Suprapubic skin (tissue), 4 donors: Measurements from ENCODE around the gene YWHAH. TPM values are rescaled to one million over a fixed set of nuclear protein-coding genes. Genes with fewer than 3 reads are reported as not detected.

ENCODE experiments used
- DNase-seq, 2 donors: peaks; one replicate each; pipeline ENCODE4 v3.0.0-alpha.2; 2019; ENCODE audit warnings: low spot score in 2 of 2
- H3K27ac ChIP-seq: fragments of 200-600 bp; sonication (generic); one replicate; pipeline ENCODE4 v1.5.1; 2019
- H3K27me3 ChIP-seq: fragments of 200-600 bp; sonication (generic); one replicate; pipeline ENCODE4 v1.5.1; 2019
- H3K36me3 ChIP-seq: fragments of 200-600 bp; sonication (generic); one replicate; pipeline ENCODE4 v1.5.1; 2019
- H3K4me1 ChIP-seq: fragments of 200-600 bp; sonication (generic); one replicate; pipeline ENCODE4 v1.5.1; 2019
- H3K4me3 ChIP-seq: fragments of 200-600 bp; sonication (generic); one replicate; pipeline ENCODE4 v1.5.1; 2019; ENCODE audit warnings: mild to moderate bottlenecking
- H3K9me3 ChIP-seq: fragments of 200-600 bp; sonication (generic); one replicate; pipeline ENCODE4 v1.5.1; 2019
- EP300 ChIP-seq: sonication (generic); formaldehyde crosslinking; IDR thresholded peaks from one replicate; pipeline ENCODE4 v1.6.1; 2017; ENCODE audit warnings: antibody characterized with exemption
- POLR2A ChIP-seq, 2 donors: fragments of 450-650 bp; IDR thresholded peaks; one replicate each; pipeline ENCODE4 v1.6.1; 2017; ENCODE audit warnings: antibody characterized with exemption in 2 of 2, mild to moderate bottlenecking in 2 of 2, moderate library complexity in 2 of 2
- POLR2AphosphoS5 ChIP-seq, 3 donors: sonication (generic); formaldehyde crosslinking; IDR thresholded peaks; one replicate each; pipeline ENCODE4 v1.6.1; 2017; ENCODE audit warnings: antibody characterized with exemption in 3 of 3
- WGBS: methylation state at CpG from one replicate; pipeline ENCODE4 v1.1.5; 2018; 5-methylcytosine and 5-hydroxymethylcytosine counted together
- total RNA-seq, 4 donors: library from RNA; depleted of rRNA; stranded (reverse); fragments of >200 nt; gene quantifications; one replicate each; pipeline ENCODE4 v1.1.0, GENCODE V29; 2016
- TF ChIP-seq, protein P1 (sequence below), 2 donors: fragments of 200-600 bp in 1 of 2; fragments of 450-650 bp in 1 of 2; sonication (generic) in 1 of 2; IDR thresholded peaks; one replicate each; pipeline ENCODE4 v1.5.1; 2016 to 2019; ENCODE audit warnings: antibody characterized with exemption in 2 of 2, mild to moderate bottlenecking in 1 of 2, moderate library complexity in 1 of 2

Gene YWHAH
- total RNA-seq, 4 donors from 2014 or later, result 52.9 to 76.6 (median 66.4) TPM

DNA sequence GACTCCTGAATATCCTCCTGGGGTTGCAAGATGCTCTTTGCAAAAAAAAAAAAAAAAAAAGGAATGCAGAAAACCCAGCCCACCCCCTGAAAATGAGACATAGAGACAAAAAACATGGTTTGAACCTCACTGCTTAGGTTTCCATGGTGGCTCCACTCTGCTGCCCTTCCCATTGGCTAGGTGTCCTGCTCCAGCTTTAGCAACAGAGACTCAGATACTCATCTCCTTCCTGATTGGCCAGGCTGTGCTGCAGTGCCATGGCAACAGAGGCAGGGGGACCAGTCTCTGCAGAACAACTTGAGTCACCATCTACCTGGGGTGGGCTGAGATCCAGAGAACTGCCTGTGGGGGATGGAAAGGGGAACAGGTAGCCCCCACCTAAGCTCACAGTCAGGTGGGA, 17.4 kb upstream of the YWHAH start:
- H3K9me3 ChIP-seq, result no peaks in the 10 kb centered on the region
- H3K27me3 ChIP-seq, result no peaks in the 10 kb centered on the region
- no peaks in the 10 kb centered on the region for H3K36me3 ChIP-seq
- no peak for DNase-seq
- H3K27ac ChIP-seq, result no peak overlapping the region
- H3K4me1 ChIP-seq, result no peaks in the 10 kb centered on the region
- H3K4me3 ChIP-seq, result no peak overlapping the region
- TF ChIP-seq, protein P1, sequence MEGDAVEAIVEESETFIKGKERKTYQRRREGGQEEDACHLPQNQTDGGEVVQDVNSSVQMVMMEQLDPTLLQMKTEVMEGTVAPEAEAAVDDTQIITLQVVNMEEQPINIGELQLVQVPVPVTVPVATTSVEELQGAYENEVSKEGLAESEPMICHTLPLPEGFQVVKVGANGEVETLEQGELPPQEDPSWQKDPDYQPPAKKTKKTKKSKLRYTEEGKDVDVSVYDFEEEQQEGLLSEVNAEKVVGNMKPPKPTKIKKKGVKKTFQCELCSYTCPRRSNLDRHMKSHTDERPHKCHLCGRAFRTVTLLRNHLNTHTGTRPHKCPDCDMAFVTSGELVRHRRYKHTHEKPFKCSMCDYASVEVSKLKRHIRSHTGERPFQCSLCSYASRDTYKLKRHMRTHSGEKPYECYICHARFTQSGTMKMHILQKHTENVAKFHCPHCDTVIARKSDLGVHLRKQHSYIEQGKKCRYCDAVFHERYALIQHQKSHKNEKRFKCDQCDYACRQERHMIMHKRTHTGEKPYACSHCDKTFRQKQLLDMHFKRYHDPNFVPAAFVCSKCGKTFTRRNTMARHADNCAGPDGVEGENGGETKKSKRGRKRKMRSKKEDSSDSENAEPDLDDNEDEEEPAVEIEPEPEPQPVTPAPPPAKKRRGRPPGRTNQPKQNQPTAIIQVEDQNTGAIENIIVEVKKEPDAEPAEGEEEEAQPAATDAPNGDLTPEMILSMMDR (IDR thresholded peaks at IDR 0.05), result no peak
- TF ChIP-seq EP300, result no peak
- TF ChIP-seq POLR2A (IDR thresholded peaks at IDR 0.05), result no peak
- no peak for TF ChIP-seq POLR2AphosphoS5 (IDR thresholded peaks at IDR 0.05)

DNA sequence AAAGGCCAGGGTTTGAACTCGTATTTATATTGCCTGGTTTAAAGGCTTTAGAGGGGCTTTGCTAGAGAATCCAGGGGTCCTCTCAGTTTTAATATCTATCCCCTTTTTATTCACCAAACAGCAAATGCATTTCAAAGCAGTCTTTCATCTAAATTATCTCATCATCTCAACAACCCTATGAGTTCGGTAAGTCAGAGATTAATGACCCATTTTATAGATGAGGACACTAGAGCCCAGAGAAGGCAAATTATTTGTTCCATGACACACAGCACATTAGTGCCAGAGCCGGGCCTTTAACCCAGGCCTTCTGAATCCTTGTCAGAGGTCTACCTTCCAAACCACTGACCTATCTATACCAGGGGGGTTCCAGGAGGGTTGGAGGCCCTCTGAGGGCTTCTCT, 16.8 kb upstream of the YWHAH start:
- no peak overlapping the region for H3K27ac ChIP-seq
- TF ChIP-seq, protein P1 (IDR thresholded peaks at IDR 0.05), result no peak
- TF ChIP-seq POLR2A (IDR thresholded peaks at IDR 0.05) (no peak), POLR2AphosphoS5 (IDR thresholded peaks at IDR 0.05) (no peak), EP300 (no peak)
- no peaks in the 10 kb centered on the region for H3K36me3 ChIP-seq
- no peaks in the 10 kb centered on the region for H3K9me3 ChIP-seq
- no peak overlapping the region for H3K4me3 ChIP-seq
- WGBS, result 82% methylated on average over 3 of the region's 3 CpGs
- no peaks in the 10 kb centered on the region for H3K27me3 ChIP-seq
- no peaks in the 10 kb centered on the region for H3K4me1 ChIP-seq
- DNase-seq, result no peak

DNA sequence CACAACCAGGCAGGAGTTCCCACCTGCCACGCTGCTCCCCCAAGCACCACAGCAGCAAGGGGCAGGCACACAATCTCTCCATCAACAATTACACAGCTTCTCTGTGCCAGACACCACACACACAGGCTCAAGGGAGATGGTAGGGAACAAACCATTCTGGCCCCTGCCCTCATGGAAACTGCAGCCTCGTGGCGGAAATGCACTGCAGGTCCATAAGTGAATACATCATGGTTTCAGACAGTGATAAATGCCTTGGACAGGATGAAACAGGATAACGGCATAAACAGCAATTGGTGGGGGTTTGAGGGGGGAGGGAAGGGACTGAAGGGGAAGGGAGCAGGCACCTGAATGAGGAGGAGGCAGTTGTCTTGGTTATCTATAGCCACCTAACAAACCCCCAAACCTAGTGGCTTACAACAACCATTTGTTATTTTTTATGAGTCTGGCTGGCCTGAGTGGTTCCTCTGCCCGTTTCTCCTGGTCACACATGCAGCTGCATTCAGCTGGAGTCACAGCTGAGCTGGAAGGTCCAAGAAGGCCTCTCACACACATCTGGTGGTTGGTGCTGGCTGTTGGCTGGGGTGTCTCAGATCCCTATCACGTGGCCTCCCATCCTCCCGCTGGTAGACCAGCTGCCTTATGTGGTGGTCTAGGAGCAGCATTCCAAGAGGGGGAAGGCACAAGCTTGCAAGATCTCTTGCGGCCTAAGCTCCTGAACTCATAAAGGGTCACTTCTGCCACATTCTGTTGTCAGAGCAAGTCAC, 15.0 kb upstream of the YWHAH start:
- H3K36me3 ChIP-seq, result no peaks in the 10 kb centered on the region
- no peak overlapping the region for H3K4me3 ChIP-seq
- no peak for DNase-seq
- no peaks in the 10 kb centered on the region for H3K27me3 ChIP-seq
- 50% methylated on average over 8 of the region's 8 CpGs for WGBS
- no peak overlapping the region for H3K27ac ChIP-seq
- TF ChIP-seq POLR2AphosphoS5 (IDR thresholded peaks at IDR 0.05) (no peak), EP300 (no peak), POLR2A (IDR thresholded peaks at IDR 0.05) (no peak)
- TF ChIP-seq, protein P1 (IDR thresholded peaks at IDR 0.05), result no peak
- H3K4me1 ChIP-seq, result no peaks in the 10 kb centered on the region
- no peaks in the 10 kb centered on the region for H3K9me3 ChIP-seq

DNA sequence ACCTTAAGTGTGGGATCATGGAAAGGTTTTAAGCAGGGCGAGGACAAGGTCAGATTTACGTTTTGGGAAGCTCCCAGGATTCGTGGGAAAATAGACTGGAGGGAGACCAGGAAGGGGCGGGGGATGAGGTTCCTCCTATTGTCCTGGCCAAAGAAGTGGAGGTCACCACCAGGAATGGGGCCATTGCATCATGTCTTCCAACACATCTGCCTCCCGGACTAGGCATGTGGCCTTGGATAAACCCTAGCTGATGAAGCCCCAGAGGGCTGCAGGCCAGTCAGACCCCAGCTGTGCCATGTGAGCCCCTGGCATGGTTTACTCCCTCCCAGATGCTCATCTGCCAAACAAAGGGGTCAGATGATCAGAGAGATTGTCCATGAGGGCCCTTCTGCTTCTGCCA, 11.5 kb upstream of the YWHAH start:
- TF ChIP-seq EP300 (no peak), POLR2AphosphoS5 (IDR thresholded peaks at IDR 0.05) (no peak), POLR2A (IDR thresholded peaks at IDR 0.05) (no peak)
- TF ChIP-seq, protein P1 (IDR thresholded peaks at IDR 0.05), result no peak
- Histone ChIP-seq H3K4me1 (no peaks in the 10 kb centered on the region), H3K9me3 (no peaks in the 10 kb centered on the region), H3K36me3 (no peaks in the 10 kb centered on the region), H3K27ac (no peak overlapping the region), H3K4me3 (no peak overlapping the region), H3K27me3 (no peaks in the 10 kb centered on the region)
- WGBS, result 59% methylated on average over 5 of the region's 5 CpGs
- DNase-seq, result no peak

DNA sequence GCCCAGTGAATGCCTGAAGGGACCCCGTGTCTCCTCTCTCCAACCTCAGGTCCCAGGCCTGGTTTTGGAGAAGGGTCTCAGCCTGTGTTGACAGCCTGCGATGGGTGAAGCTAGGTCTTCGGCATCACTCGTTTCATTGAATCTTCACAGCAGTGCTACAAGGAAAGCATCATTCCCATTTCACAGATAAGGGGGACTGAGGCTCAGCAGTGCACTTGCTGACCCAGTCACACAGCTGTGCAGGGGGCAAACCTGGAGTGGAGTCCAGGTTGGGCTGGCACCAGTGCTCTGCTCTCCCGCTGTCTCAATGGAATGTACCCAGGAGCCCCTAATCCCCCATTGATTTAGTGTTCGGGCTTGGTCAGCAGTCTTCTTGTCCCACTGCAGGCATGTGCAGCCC, 10.9 kb upstream of the YWHAH start:
- H3K4me3 ChIP-seq, result no peak overlapping the region
- H3K36me3 ChIP-seq, result no peaks in the 10 kb centered on the region
- 97% methylated on average over 5 of the region's 6 CpGs for WGBS
- H3K27ac ChIP-seq, result no peak overlapping the region
- H3K27me3 ChIP-seq, result no peaks in the 10 kb centered on the region
- no peaks in the 10 kb centered on the region for H3K9me3 ChIP-seq
- TF ChIP-seq POLR2AphosphoS5 (IDR thresholded peaks at IDR 0.05) (no peak), EP300 (no peak), POLR2A (IDR thresholded peaks at IDR 0.05) (no peak)
- TF ChIP-seq, protein P1 (IDR thresholded peaks at IDR 0.05), result no peak
- DNase-seq, result no peak
- H3K4me1 ChIP-seq, result no peaks in the 10 kb centered on the region
